Transverse colon (tissue), 4 donors: ENCODE results near the gene TNNI3K. TPM values are rescaled to one million over a fixed set of nuclear protein-coding genes. Genes with fewer than 3 reads are reported as not detected.

Experiments
- DNase-seq: peaks from one replicate; pipeline ENCODE4 v3.0.0-alpha.2; 2019
- H3K27ac ChIP-seq, 4 donors: fragments of 200-600 bp; sonication (generic); 2 replicates each; pipeline ENCODE4 v1.5.1; 2016 to 2018; ENCODE audit warnings: inconsistent platforms in 4 of 4
- H3K27me3 ChIP-seq: fragments of 200-600 bp; sonication (generic); 2 replicates; pipeline ENCODE4 v1.5.1; 2017; ENCODE audit warnings: inconsistent platforms
- H3K36me3 ChIP-seq, 4 donors: fragments of 200-600 bp; sonication (generic); 2 replicates each; pipeline ENCODE4 v1.5.1; 2017 to 2019; ENCODE audit warnings: inconsistent platforms in 4 of 4
- H3K4me1 ChIP-seq, 4 donors: fragments of 200-600 bp; sonication (generic); 2 replicates each; pipeline ENCODE4 v1.5.1; 2017 to 2020; ENCODE audit warnings: inconsistent platforms in 4 of 4
- H3K4me3 ChIP-seq, 4 donors: fragments of 200-600 bp; sonication (generic); 1 replicate in 1 of 4; 2 replicates in 3 of 4; pipeline versions ENCODE4 v1.5.1 to v1.6.1; 2017 to 2019; ENCODE audit warnings: inconsistent platforms in 4 of 4
- H3K9me3 ChIP-seq, 2 donors: fragments of 200-600 bp; sonication (generic); 2 replicates each; pipeline ENCODE4 v1.5.1; 2017 to 2019; ENCODE audit warnings: inconsistent platforms in 2 of 2
- CTCF ChIP-seq, 5 experiments: fragments of 200-600 bp in 3 of 5; fragments of 450-650 bp in 2 of 5; sonication (generic) in 3 of 5; IDR thresholded peaks; 1 replicate in 2 of 5; 2 replicates in 3 of 5; pipeline ENCODE4 v1.5.1; 2016 to 2017; ENCODE audit warnings: antibody characterized with exemption in 5 of 5, inconsistent platforms in 3 of 5, mild to moderate bottlenecking in 2 of 5, moderate library complexity in 1 of 5
- EP300 ChIP-seq: sonication (generic); formaldehyde crosslinking; IDR thresholded peaks from one replicate; pipeline ENCODE4 v1.6.1; 2017; ENCODE audit warnings: antibody characterized with exemption, low read depth
- POLR2A ChIP-seq: fragments of 450-650 bp; IDR thresholded peaks from one replicate; pipeline ENCODE4 v1.6.1; 2016; ENCODE audit warnings: antibody characterized with exemption, mild to moderate bottlenecking, moderate library complexity
- POLR2AphosphoS5 ChIP-seq, 3 donors: sonication (generic); formaldehyde crosslinking; IDR thresholded peaks; one replicate each; pipeline ENCODE4 v1.6.1; 2016; ENCODE audit warnings: antibody characterized with exemption in 3 of 3
- WGBS, 2 donors: methylation state at CpG; one replicate each; pipeline ENCODE4 v1.1.5; 2018; ENCODE audit warnings: low coverage in 1 of 2; 5-methylcytosine and 5-hydroxymethylcytosine counted together
- in situ Hi-C, 4 donors: fragments of 200-750 bp; cut with MboI; loops; one replicate each; pipeline versions ENCODE4 v1.15.0 to v1.15.1; 2017; ENCODE audit warnings: low sequenced_read_pairs in 3 of 4, low pct_ligation_motif_present in 1 of 4, low pct_unique_long_range_greater_than_20kb in 1 of 4
- intact Hi-C: fragments of 100-400 bp; cut with DNase I; formaldehyde crosslinking; loops from one replicate; pipeline ENCODE4 v1.15.1; 2023; ENCODE audit warnings: low total_unique reads
- total RNA-seq, 4 donors: library from RNA; depleted of rRNA; stranded (reverse); fragments of >200 nt; gene quantifications; one replicate each; pipeline ENCODE4 v1.1.0, GENCODE V29; 2016

Gene TNNI3K
- total RNA-seq, 4 donors from 2014 or later, result 0.95 to 14.2 (median 2.9) TPM; not detected in 1

DNA sequence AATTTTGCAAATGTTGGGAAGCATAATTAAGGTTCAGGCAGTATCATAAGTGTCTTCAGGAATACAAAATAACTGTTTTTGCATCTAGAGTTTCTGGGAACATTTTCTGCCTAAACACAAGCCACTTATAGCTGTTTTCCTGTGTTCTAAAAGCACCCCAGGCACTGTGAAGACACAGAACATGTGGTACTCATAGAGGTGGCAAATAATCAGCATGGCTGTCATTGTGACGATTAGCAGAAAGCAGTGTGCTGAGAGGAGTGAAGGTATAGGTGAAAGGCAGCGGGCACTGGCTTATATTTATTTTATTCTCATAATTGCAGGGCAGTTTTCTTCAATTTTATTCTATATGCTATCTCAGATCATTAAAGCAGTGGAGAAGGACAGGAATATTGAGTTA is 157.7 kb downstream of the TNNI3K start:
- no peak for DNase-seq
- intact Hi-C loops (no loop called here), in situ Hi-C loops (no loop called here)
- H3K4me1 ChIP-seq, result peaks cover 0 to 7% (median 0%) of the 10 kb centered on the region in 4 donors
- H3K9me3 ChIP-seq, result no peaks in the 10 kb centered on the region
- H3K27me3 ChIP-seq, result no peaks in the 10 kb centered on the region
- WGBS, 2 donors, result 63 to 85% methylated on average over 2 of the region's 2 CpGs
- H3K27ac ChIP-seq, result no peak overlapping the region
- no peak for TF ChIP-seq POLR2A
- no peak for TF ChIP-seq POLR2AphosphoS5 (IDR thresholded peaks at IDR 0.05)
- no peak for TF ChIP-seq EP300
- no peak for TF ChIP-seq CTCF (IDR thresholded peaks at IDR 0.05)
- no peaks in the 10 kb centered on the region for H3K36me3 ChIP-seq
- no peak overlapping the region for H3K4me3 ChIP-seq

DNA sequence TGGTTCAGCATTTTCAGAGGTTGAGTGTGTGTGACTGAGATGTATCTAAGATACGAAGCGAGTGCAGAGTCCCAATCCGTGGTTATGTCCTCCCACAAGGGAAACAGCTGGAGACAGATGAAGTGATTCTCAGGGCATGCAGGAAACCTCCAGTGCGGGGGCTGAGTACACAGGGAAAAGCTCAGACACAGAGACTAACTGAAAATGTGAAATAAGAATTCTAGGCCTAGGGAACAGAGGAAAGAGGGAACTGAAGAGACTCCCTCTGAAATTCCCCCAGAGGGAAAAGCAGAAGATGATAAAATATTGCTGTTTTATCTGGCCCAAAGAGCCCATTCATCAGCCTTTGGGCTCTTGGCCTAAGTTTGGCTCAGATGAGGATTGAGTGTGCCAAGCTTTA is 160.4 kb downstream of the TNNI3K start:
- DNase-seq, result no peak
- H3K9me3 ChIP-seq, result no peaks in the 10 kb centered on the region
- TF ChIP-seq CTCF (IDR thresholded peaks at IDR 0.05), result no peak
- TF ChIP-seq POLR2AphosphoS5 (IDR thresholded peaks at IDR 0.05), result no peak
- TF ChIP-seq EP300, result no peak
- TF ChIP-seq POLR2A, result no peak
- intact Hi-C loops (no loop called here), in situ Hi-C loops (no loop called here)
- WGBS, 2 donors, result 44 to 90% methylated on average over 3 to 4 of the region's 4 CpGs
- H3K27ac ChIP-seq, result peak overlapping the region; percentile 12 to 20 (median 16)
- H3K4me3 ChIP-seq, result no peak overlapping the region
- H3K27me3 ChIP-seq, result no peaks in the 10 kb centered on the region
- H3K36me3 ChIP-seq, result no peaks in the 10 kb centered on the region
- H3K4me1 ChIP-seq, result peaks cover 0 to 7% (median 0%) of the 10 kb centered on the region in 4 donors

- H3K36me3 ChIP-seq, result no peaks in the 10 kb centered on the region
These were observed 161.3 kb downstream of the TNNI3K start for GRCh38 chr1:74396462-74396861.

GRCh38 chr1:74396933-74397332 is 161.7 kb downstream of the TNNI3K start:
- intact Hi-C loops, result no loop called here
- H3K4me3 ChIP-seq, result no peak overlapping the region
- TF ChIP-seq EP300 (no peak), CTCF (IDR thresholded peaks at IDR 0.05) (no peak), POLR2AphosphoS5 (IDR thresholded peaks at IDR 0.05) (no peak), POLR2A (no peak)
- no peaks in the 10 kb centered on the region for H3K36me3 ChIP-seq
- peaks cover 0 to 7% (median 0%) of the 10 kb centered on the region in 4 donors for H3K4me1 ChIP-seq
- no peak for DNase-seq
- H3K27ac ChIP-seq, result no peak overlapping the region
- WGBS, 2 donors, result 14 to 45% methylated on average over 1 to 4 of the region's 4 CpGs
- in situ Hi-C loops, result no loop called here
- H3K9me3 ChIP-seq, result no peaks in the 10 kb centered on the region
- H3K27me3 ChIP-seq, result no peaks in the 10 kb centered on the region

More at GRCh38 chr1:74396462-74396861, 161.3 kb downstream of the TNNI3K start:
- Histone ChIP-seq H3K4me3 (no peak overlapping the region), H3K4me1 (peaks cover 0 to 7% (median 0%) of the 10 kb centered on the region in 4 donors), H3K27ac (peak overlapping the region in 2 of 4 donors; percentile 9 to 20), H3K27me3 (no peaks in the 10 kb centered on the region), H3K9me3 (no peaks in the 10 kb centered on the region)
- intact Hi-C loops, result no loop called here
- TF ChIP-seq POLR2A (no peak), CTCF (IDR thresholded peaks at IDR 0.05) (no peak), POLR2AphosphoS5 (IDR thresholded peaks at IDR 0.05) (no peak), EP300 (no peak)
- in situ Hi-C loops, result no loop called here
- no peak for DNase-seq
- WGBS, 2 donors, result 67% methylated on average over 3 of the region's 3 CpGs; no CpG with 5 or more reads in 1 of the 2 donors
